ENCODE measurements around the gene FOXL3. TPM values are rescaled to one million over a fixed set of nuclear protein-coding genes. Genes with fewer than 3 reads are reported as not detected.

The FOXL3 gene
- total RNA-seq, 1 experiment from 2014 or later, result not detected

DNA sequence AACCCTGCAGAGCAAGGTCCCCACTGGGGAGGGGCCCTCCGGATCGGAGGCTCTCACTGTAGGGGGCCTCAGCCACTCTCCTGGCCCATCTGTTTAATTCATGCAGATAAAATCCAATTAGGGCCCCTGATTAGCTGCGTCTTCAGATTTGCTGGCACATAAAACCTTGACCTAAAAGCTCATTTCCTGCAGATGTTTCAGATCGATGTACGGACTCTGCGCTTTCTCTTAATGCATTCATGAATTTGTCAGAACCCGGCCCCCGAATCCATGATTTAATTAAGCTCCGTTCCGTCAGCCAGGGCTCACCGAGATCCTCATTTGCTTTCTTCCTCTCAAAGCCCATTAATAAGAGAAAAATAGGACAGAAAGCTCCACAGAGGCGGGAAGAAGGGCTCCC is 40.0 kb upstream of the FOXL3 start:
- CTCF ChIA-PET, result no interaction called here
- H3K79me2 ChIP-seq (ENCODE audit: low read depth), result no peaks in the 10 kb centered on the region
- no peak overlapping the region for H3K27ac ChIP-seq
- no peaks in the 10 kb centered on the region for H3K27me3 ChIP-seq (ENCODE audit: insufficient read depth, low read depth)
- TF ChIP-seq, protein P1, sequence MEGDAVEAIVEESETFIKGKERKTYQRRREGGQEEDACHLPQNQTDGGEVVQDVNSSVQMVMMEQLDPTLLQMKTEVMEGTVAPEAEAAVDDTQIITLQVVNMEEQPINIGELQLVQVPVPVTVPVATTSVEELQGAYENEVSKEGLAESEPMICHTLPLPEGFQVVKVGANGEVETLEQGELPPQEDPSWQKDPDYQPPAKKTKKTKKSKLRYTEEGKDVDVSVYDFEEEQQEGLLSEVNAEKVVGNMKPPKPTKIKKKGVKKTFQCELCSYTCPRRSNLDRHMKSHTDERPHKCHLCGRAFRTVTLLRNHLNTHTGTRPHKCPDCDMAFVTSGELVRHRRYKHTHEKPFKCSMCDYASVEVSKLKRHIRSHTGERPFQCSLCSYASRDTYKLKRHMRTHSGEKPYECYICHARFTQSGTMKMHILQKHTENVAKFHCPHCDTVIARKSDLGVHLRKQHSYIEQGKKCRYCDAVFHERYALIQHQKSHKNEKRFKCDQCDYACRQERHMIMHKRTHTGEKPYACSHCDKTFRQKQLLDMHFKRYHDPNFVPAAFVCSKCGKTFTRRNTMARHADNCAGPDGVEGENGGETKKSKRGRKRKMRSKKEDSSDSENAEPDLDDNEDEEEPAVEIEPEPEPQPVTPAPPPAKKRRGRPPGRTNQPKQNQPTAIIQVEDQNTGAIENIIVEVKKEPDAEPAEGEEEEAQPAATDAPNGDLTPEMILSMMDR (conservative IDR thresholded peaks at IDR 0.05), result no peak
- TF ChIP-seq EZH2 (IDR thresholded peaks at IDR 0.05; ENCODE audit: low read depth), result no peak
- intact Hi-C loops (cut with micrococcal nuclease; ENCODE audit: unreplicated experiment), result no loop called here
- no peaks in the 10 kb centered on the region for H4K20me1 ChIP-seq (ENCODE audit: insufficient read depth)
- H3K9me2 ChIP-seq (ENCODE audit: insufficient read depth), result no peaks in the 10 kb centered on the region
- H3K9me3 ChIP-seq (ENCODE audit: insufficient read depth, low read depth), result no peaks in the 10 kb centered on the region
- H3F3A ChIP-seq (ENCODE audit: insufficient read depth, low read depth), result no peaks in the 10 kb centered on the region
- H3K4me2 ChIP-seq, result no peak overlapping the region
- no peaks in the 10 kb centered on the region for H3K4me1 ChIP-seq (replicated peaks; ENCODE audit: insufficient read depth)
- no peak overlapping the region for H2AFZ ChIP-seq
- no peaks in the 10 kb centered on the region for H3K36me3 ChIP-seq (ENCODE audit: low read depth)
- BruUV-seq (replicated peaks), result no TSS peak
- POLR2A ChIA-PET (ENCODE audit: unreplicated experiment), result no interaction called here
- no peak for DNase-seq
- no peak overlapping the region for H3K4me3 ChIP-seq

DNA sequence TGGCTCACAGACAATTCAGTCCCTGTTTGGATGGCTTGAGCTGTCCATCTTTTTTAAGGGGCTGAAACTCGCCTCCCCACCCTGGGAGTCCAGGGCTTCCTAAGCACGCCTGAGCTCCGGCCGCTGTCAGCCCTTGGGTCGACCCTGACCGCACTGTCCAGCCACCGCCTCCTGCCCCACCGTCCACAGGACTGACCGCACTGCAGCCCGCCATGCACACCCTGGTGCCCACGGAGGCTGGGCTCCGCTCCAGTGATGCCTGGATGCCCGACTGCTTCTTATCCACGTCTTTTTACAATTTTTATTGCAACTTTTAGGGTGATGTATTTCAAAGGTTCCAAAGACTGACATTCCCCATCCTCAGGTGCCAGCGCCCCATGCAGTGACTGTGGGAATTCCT is 39.4 kb upstream of the FOXL3 start:
- no TSS peak for BruUV-seq (replicated peaks)
- intact Hi-C loops (cut with micrococcal nuclease; ENCODE audit: unreplicated experiment), result no loop called here
- POLR2A ChIA-PET (ENCODE audit: unreplicated experiment), result no interaction called here

DNA sequence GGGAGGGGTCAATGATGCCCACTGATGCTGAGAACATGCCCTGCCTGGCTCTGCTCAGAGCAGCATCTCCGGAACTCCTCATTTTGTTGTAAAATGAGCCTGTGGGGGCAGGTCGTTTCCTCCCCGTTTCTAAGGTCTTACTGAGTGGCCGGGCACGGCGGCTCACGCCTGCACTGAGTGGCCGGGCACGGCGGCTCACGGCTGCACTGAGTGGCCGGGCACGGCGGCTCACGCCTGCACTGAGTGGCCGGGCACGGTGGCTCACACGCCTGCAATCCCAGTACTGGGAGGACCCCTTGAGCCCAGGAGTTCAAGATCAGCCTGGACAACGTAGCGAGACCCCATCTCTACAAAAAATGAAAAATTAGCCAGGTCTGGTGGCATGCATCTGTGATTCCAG is 39.0 kb upstream of the FOXL3 start:
- no peaks in the 10 kb centered on the region for H3K9me2 ChIP-seq (ENCODE audit: insufficient read depth)
- no peaks in the 10 kb centered on the region for H3K27me3 ChIP-seq (ENCODE audit: insufficient read depth, low read depth)
- H3K4me3 ChIP-seq, result no peak overlapping the region
- H4K20me1 ChIP-seq (ENCODE audit: insufficient read depth), result no peaks in the 10 kb centered on the region
- ChIA-PET POLR2A (ENCODE audit: unreplicated experiment) (no interaction called here), CTCF (no interaction called here)
- H2AFZ ChIP-seq, result no peak overlapping the region
- H3K9me3 ChIP-seq (ENCODE audit: insufficient read depth, low read depth), result no peaks in the 10 kb centered on the region
- BruUV-seq (replicated peaks), result no TSS peak
- intact Hi-C loops (cut with micrococcal nuclease; ENCODE audit: unreplicated experiment), result no loop called here
- no peaks in the 10 kb centered on the region for H3F3A ChIP-seq (ENCODE audit: insufficient read depth, low read depth)
- no peak overlapping the region for H3K27ac ChIP-seq
- TF ChIP-seq, protein P1 (conservative IDR thresholded peaks at IDR 0.05), result no peak
- no peak for TF ChIP-seq EZH2 (IDR thresholded peaks at IDR 0.05; ENCODE audit: low read depth)
- H3K36me3 ChIP-seq (ENCODE audit: low read depth), result no peaks in the 10 kb centered on the region
- no peaks in the 10 kb centered on the region for H3K4me1 ChIP-seq (replicated peaks; ENCODE audit: insufficient read depth)
- no peaks in the 10 kb centered on the region for H3K79me2 ChIP-seq (ENCODE audit: low read depth)
- DNase-seq, result no peak
- H3K4me2 ChIP-seq, result no peak overlapping the region

More for the DNA sequence above, 39.4 kb upstream of the FOXL3 start:
- H2AFZ ChIP-seq, result no peak overlapping the region
- H4K20me1 ChIP-seq (ENCODE audit: insufficient read depth), result no peaks in the 10 kb centered on the region
- no peaks in the 10 kb centered on the region for H3K79me2 ChIP-seq (ENCODE audit: low read depth)
- H3K9me3 ChIP-seq (ENCODE audit: insufficient read depth, low read depth), result no peaks in the 10 kb centered on the region
- H3K9me2 ChIP-seq (ENCODE audit: insufficient read depth), result no peaks in the 10 kb centered on the region
- H3K4me3 ChIP-seq, result no peak overlapping the region
- H3K4me1 ChIP-seq (replicated peaks; ENCODE audit: insufficient read depth), result no peaks in the 10 kb centered on the region
- H3K27me3 ChIP-seq (ENCODE audit: insufficient read depth, low read depth), result no peaks in the 10 kb centered on the region
- no peak for TF ChIP-seq EZH2 (IDR thresholded peaks at IDR 0.05; ENCODE audit: low read depth)
- TF ChIP-seq, protein P1 (conservative IDR thresholded peaks at IDR 0.05), result no peak
- CTCF ChIA-PET, result no interaction called here
- no peak overlapping the region for H3K27ac ChIP-seq
- H3K36me3 ChIP-seq (ENCODE audit: low read depth), result no peaks in the 10 kb centered on the region
- H3F3A ChIP-seq (ENCODE audit: insufficient read depth, low read depth), result no peaks in the 10 kb centered on the region
- H3K4me2 ChIP-seq, result no peak overlapping the region
- no peak for DNase-seq

All from PC-9 (cell line).